Kidney glomerular epithelial cell (primary cell): ENCODE measurements around the gene ADGRD1.

Experiments used
- DNase-seq: peaks from one replicate; lab custom pipeline; 2025; lab: John Stamatoyannopoulos, UW

ADGRD1 gene

DNA sequence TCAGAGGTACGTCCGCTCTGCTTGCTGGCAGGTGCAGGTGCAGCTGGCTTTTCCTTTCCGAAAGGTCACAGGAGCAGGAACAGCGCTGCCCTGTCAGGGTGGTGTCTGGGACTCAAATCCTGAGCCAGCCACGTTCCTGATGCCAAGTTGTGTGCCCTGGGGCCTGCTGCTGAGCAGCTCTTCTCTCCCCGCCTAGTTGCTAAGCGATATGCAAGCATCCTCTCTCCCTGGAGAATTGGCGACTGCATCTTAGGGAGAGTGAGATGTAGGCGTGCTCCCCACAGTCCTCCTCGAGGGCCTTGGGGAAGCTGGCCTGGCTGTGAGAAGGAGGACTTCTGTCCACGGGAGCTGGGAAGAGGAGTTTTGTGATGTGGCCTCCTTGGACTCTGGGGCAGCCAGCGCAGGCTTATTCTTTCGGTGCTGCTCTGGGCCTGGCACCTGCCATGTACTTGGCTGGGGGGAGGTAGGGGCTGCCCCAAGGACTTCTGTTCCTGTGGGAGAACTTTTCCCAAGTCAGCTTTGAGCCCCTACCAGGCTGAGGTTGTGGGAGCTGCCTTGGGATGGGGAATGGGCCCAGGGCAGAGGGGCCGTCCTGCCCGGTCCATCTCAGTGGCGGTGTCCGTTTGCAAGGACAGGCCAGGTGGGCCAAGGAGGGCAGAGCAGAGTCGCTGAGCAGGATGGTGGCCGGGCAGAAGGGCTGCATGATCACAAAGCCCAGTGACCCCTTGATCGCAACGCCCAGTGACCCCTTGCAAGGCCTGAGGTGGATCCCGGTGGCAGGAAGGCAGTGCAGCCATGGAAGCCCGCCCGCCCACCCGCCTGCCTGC, 183.5 kb downstream of the ADGRD1 start:
- DNase-seq = no peak

GRCh38 chr12:131137836-131138637, 184.3 kb downstream of the ADGRD1 start:
- peak; percentile 4 for DNase-seq

DNA sequence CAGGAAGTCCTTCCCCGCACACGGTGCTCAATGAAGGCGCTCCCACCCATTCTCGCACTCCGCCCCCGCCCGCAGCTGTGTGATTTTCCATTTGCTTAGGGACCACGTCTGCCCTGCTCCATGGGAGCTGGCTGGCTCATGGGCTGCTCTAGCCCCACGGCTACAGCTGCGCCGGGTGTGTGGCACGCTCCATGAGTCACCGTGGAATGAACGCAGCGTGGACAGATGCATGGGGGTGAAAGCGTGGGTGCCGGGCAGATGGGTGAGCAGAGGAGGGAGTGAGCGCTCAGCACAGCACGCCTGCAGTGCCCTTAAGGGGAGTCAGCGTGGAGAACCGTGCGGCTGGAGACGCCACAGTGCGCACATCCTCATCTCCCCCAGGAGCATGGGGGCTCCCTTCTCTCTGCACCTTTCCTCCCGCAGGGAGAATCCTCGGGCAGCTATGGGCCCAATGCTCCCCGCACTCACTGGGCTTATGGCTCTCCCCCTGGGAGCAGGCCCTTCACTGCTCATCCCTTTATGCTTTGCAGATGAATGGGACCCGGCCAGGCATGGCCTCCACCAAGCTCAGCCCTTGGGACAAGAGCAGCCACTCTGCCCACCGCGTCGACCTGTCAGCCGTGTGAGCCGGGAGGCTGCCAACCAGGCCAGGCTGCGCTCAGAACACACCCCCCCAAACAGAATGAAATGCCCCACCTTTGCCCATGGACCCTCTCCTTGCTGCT, 185.1 kb downstream of the ADGRD1 start:
- DNase-seq = no peak

- DNase-seq = no peak
These were observed 185.8 kb downstream of the ADGRD1 start for GRCh38 chr12:131139363-131140068.

DNA sequence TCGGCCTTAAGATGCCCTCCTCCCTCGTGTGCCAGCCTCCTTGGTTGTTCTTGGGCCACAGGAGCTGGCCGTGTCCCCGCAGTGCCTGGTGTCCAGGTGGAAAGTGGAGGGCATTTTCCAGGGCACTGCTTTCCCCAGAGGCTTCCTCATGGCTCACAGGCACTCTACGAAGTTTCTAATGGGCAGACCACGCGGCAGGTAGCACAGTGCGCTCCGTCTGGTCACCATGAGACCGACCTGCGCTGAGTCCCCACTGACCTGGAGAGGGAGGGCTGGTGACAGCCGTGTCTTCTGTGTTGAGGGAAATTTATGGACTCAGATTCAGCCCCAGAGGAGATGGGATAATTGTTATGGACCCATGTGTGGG, 186.3 kb downstream of the ADGRD1 start:
- no peak for DNase-seq

DNA sequence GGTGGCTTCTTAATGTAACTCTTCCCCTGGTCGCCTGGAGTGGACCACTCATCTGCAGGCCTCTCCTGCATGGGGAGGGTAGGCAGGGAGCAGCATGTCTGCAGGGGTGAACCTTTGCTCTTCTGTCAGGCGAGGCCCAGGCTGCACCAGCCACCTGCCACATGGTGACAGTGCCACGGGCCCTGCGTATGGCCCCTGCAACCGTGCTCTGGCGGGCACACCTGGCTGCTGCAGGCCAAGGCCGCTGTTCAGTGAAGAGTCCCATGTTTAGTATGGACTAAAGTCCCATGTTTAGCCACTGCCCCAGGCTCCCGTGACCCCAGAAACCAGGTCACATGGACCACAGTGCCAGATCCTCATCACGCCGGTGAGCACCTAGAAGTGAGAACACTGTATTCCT, 187.0 kb downstream of the ADGRD1 start:
- DNase-seq = no peak

DNA sequence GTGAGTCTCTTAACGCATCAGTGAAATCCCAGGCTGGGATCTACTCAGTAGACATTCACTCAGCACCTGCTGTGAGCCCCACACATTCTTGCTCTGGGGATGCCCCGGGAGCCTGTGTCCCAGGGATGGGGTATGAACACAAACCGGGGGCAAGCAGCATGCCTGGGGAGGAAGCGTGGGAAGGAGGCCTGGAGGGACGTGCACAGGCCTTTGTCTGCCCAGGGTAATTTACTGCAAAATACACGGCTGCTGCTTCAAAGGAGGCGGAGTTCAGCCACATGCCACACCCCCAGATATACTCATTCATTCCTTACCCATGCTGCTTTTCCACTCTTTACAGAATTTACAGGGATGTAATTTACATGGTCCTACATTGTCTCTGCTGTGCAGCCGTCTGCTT, 187.8 kb downstream of the ADGRD1 start:
- no peak for DNase-seq

DNA sequence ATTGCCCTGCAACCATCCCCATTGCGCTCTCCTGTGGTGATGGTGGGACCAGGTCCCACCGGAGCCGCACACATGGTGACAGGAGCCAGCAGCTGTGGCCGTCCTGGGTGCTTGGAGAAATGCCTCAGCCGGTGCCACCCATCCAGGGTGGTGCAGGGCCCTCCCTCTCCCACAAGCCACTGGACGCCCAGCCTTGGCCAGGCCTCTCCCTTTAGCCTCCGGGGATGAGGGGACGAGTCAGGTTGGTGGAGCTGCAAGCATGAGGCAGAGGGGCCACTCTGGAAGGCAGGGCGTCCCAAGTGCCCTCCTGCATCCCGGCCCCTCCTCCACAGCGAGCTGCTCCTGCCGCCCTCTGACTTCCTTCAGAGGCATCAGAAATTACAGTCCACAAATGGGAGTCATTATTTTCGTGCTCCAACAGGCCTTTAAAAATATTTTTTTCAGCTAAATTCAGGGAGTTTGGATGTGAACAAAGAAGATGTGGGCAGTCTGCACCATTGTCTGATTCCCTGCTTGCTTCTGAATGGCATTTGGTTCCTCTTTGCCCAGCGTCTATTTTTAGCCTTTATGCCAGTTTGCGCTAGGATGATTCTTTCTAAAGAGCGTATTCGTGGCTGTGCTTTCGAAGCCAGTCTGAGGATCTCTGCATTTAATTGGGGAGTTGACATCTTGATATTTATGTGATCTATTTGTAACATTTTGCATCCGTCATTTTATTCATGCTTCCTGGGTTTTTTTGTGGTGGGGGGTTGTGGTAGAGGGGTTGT, 189.4 kb downstream of the ADGRD1 start:
- DNase-seq = no peak

- DNase-seq = no peak
These were observed 192.5 kb downstream of the ADGRD1 start for GRCh38 chr12:131146173-131146675.

DNA sequence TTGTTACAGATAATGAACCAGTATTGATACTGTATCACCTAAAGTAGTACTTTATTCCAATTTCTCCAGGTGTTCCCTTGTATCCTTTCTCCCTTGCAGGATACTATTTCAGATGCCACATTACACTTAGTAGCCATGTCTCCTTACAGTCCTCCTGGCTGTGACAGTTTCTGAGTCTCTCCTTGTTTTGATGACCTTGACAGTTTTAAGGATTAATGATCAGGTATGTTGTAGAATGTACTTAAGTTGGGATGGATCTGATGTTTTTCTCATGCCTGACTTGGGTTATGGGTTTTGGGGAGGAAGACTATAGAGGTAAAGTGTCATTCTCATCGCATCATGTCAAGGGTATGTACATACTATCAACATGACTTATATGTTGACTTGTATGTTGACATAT, 193.6 kb downstream of the ADGRD1 start:
- DNase-seq = no peak

- DNase-seq = no peak
These were observed 194.2 kb downstream of the ADGRD1 start for GRCh38 chr12:131147894-131148293.

GRCh38 chr12:131151558-131152345, 198.0 kb downstream of the ADGRD1 start:
- no peak for DNase-seq

- no peak for DNase-seq
These were observed 198.9 kb downstream of the ADGRD1 start for GRCh38 chr12:131152587-131152986.

GRCh38 chr12:131153016-131153415, 199.3 kb downstream of the ADGRD1 start:
- DNase-seq = no peak

DNA sequence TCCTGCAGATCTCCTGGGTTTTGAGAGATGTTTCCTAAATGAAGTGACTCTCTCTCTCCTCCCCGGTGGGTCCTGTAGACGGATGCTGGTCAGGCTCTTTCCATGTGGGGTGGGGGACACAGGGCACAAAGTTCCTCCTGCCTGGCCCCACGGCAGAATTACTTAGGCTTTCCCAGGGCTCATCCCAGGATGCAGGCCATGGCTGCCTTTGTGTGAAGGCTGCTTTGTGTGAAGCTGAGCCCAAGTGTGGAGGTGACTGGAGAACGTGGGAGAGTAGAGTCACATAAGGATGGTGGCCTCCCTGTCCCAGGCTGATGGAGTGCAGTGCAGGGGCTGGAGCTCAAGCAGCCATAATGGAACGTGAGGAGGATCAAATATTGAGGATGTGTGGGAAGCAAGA, 200.2 kb downstream of the ADGRD1 start:
- no peak for DNase-seq

GRCh38 chr12:131155131-131155530, 201.4 kb downstream of the ADGRD1 start:
- no peak for DNase-seq

DNA sequence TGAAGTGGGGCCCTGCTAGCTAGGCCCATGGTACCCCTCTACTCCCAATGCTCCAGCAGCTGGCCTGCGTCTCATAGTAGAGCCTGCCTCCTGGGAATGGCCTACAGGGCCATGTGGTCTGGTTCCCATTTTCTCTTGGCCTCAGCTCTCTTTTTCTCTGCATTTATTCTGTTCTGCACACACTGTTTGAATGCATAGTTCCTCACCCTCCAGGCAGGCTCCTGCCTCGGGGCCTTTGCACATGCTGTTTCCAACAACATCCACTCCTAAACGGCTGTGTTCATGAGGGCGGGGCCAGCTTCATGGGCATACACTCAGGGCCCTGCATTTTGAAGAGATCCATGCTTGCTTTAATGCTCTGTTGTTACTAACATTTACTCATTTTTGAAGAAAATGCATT, 204.0 kb downstream of the ADGRD1 start:
- DNase-seq = no peak

DNA sequence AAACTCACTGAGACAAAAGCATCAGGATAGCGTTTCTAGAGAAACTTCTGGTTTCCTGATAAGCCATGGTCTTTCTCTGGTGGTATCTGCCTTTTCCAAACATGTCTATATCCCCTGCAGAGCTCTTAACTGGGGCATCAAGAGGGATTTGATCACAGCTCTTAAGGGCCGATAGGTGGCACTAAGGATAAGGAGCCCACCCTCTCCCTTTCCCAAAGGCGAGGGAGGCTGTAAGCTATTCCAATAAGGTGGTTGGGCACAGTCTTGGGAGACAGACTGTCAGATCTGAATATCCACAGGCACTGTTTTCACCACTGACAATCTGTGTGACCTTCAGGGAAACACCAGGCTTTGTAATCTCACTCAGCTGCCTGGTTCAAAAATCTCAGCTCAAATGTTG, 206.0 kb downstream of the ADGRD1 start:
- no peak for DNase-seq

- no peak for DNase-seq
These were observed 208.4 kb downstream of the ADGRD1 start for GRCh38 chr12:131162113-131162512.

DNA sequence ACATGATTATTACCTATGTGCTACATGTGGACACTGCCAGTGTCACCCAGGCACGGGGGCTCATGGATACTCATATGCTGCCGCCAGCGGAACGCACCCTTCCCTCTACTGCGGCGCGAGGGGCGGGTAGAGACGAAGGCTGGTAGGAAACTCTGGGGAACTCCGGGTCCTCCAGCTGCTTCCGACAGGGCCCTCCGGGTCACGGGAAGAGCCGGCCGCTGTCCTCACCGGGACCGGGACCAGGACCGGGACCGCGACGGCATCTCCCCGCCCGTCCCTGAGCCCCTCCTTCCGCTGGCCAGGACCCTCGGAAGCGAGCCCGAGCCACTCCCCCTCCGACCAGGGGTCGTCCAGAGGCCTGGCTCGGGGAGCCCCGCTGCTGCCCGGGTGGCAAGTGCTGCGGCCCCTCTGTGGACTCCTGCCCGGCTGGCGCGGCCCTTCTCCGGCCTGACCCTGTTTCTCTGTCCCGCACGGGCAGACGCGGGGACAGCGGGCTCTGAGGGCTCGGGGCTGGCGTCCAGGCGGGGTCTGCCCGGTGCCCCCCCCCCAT, 209.6 kb downstream of the ADGRD1 start:
- no peak for DNase-seq
